Memory B cell (primary cell): ENCODE data around the gene LYL1.

ENCODE experiments used
- ATAC-seq: fragments of 150-1000 bp; cut with Tn5 transposase; 2 replicates; pipeline ENCODE4 v1.10.0; 2021; ENCODE audit warnings: low read depth, mild to moderate bottlenecking, moderate library complexity
- DNase-seq, 2 donors: peaks; one replicate each; pipeline ENCODE4 v3.0.0; 2022; ENCODE audit warnings: low spot score in 2 of 2
- H3K27ac Mint-ChIP-seq: one replicate; pipeline ENCODE4 v1.8.0; 2022; ENCODE audit warnings: mild to moderate bottlenecking, moderate library complexity, mixed read lengths
- H3K27me3 Mint-ChIP-seq: one replicate; pipeline ENCODE4 v1.8.0; 2022; ENCODE audit warnings: mixed read lengths
- H3K36me3 Mint-ChIP-seq: one replicate; pipeline ENCODE4 v1.8.0; 2022; ENCODE audit warnings: mild to moderate bottlenecking, mixed read lengths
- H3K4me1 Mint-ChIP-seq: one replicate; pipeline ENCODE4 v1.8.0; 2022; ENCODE audit warnings: mixed read lengths
- H3K4me3 Mint-ChIP-seq: one replicate; pipeline ENCODE4 v1.8.0; 2022; ENCODE audit warnings: mild to moderate bottlenecking, moderate library complexity, mixed read lengths
- H3K9me3 Mint-ChIP-seq: one replicate; pipeline ENCODE4 v1.8.0; 2022; ENCODE audit warnings: mixed read lengths

The LYL1 gene

DNA sequence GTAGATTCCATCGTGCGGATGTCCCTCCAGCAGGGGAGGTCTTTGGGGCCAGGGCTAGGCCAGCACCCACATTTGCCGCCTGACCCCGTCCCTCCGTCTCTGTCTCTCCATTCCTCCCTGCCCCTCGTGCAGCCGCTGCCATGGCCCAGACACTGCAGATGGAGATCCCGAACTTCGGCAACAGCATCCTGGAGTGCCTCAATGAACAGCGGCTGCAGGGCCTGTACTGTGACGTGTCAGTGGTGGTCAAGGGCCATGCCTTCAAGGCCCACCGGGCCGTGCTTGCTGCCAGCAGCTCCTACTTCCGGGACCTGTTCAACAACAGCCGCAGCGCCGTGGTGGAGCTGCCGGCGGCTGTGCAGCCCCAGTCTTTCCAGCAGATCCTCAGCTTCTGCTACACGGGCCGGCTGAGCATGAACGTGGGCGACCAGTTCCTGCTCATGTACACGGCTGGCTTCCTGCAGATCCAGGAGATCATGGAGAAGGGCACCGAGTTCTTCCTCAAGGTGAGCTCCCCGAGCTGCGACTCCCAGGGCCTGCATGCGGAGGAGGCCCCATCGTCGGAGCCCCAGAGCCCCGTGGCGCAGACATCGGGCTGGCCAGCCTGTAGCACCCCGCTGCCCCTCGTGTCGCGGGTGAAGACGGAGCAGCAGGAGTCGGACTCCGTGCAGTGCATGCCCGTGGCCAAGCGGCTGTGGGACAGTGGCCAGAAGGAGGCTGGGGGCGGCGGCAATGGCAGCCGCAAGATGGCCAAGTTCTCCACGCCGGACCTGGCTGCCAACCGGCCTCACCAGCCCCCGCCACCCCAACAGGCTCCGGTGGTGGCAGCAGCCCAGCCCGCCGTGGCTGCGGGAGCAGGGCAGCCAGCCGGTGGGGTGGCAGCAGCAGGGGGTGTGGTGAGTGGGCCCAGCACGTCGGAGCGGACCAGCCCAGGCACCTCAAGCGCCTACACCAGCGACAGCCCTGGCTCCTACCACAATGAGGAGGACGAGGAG, 32.7 kb upstream of the LYL1 start:
- ATAC-seq (no peak), DNase-seq (no peak)
- no peak overlapping the region for H3K4me3 Mint-ChIP-seq
- peaks cover 9% of the 10 kb centered on the region for H3K4me1 Mint-ChIP-seq
- no peak overlapping the region for H3K27ac Mint-ChIP-seq
- H3K27me3 Mint-ChIP-seq, result no peaks in the 10 kb centered on the region
- no peaks in the 10 kb centered on the region for H3K9me3 Mint-ChIP-seq
- H3K36me3 Mint-ChIP-seq, result peaks cover 5% of the 10 kb centered on the region

DNA sequence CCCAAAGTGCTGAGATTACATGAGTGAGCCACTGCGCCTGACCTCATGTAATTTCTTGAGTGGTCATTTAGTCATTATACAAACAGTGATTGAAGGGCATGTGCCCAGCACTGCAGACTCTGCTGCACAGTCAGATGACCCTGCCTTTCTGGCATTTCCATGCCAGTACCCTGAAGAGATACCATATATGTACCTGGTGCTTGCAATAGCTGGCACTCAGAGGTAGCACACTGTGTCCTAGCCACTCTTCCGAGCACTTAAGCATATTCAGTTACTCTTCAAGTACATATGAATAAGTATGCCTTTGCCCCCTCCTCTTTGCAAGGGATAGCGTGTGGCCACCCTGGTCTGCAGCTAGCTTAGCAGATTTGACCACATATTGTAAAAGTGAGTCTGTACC, 32.0 kb upstream of the LYL1 start:
- Mint-ChIP-seq H3K36me3 (peaks cover 5% of the 10 kb centered on the region), H3K27ac (no peak overlapping the region)

DNA sequence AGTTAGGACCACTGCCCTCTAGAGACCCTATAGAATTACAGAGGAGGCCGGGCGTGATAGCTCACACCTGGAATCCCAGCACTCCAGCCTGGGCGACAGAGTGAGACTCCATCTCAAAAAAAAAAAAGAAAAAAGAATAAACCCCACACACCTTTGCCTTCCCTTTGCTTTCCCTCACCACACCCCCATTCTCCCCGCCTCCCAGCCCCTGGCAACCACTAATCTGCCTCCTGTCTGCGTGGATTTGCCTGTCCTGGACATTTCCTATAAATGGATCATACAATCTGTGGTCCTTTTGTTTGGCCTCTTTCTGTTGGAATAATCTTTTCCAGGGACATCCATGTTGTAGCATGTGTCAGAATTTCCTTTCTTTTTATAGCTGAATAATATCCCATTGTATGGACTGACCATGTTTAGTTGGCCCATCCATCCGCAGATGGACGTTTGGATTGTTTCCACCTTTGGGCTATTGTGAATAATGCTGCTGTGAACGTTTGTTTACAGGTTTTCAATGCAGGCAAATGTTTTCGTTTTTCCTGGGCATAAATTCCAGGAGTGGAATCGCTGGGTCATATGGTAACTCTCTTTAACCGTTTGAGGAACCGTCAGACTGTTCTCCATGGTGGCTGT, 30.7 kb upstream of the LYL1 start:
- Mint-ChIP-seq H3K36me3 (peaks cover 5% of the 10 kb centered on the region), H3K9me3 (no peaks in the 10 kb centered on the region), H3K4me3 (no peak overlapping the region), H3K4me1 (peaks cover 9% of the 10 kb centered on the region), H3K27ac (peak overlapping the region; percentile 69), H3K27me3 (no peaks in the 10 kb centered on the region)
- DNase-seq, result no peak
- ATAC-seq, result no peak

More for the DNA sequence above, 32.0 kb upstream of the LYL1 start:
- Mint-ChIP-seq H3K4me3 (no peak overlapping the region), H3K9me3 (no peaks in the 10 kb centered on the region), H3K4me1 (peaks cover 9% of the 10 kb centered on the region), H3K27me3 (no peaks in the 10 kb centered on the region)
- ATAC-seq (no peak), DNase-seq (no peak)

DNA sequence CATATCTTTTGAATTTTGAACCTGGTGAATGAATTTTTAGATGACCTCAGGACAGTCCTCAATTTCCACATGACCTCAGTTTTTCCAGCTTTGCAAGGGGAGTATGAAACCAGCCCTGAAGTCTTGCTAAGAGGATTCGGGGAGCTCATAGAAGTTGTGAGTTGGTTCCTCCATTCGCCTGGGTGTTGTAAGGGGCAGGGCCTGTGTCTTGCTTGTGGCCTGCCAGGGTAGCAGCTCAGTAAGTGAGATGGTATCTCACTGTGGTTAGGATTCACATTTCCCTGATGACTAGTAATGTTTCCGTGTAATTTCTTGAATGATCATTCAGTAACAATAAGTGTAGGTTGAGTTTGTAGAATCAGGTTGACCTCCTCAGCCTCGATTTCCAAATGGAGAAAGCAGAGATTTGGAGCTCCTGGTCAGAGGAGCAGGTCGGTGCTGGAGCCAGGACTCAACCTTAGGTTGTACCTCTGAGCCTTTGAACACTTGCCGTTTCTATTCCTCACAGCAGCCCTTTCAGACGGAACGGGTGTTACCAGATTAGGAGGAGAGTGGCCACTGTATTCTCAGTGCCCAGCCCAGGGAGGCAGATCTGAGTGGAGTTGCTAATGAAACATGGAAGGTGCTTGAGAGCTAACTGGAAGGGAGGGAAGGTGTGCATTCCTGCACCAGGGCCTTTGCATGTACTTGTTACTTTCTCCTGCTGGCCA, 30.0 kb upstream of the LYL1 start:
- no peak for DNase-seq
- Mint-ChIP-seq H3K4me3 (no peak overlapping the region), H3K9me3 (no peaks in the 10 kb centered on the region)

DNA sequence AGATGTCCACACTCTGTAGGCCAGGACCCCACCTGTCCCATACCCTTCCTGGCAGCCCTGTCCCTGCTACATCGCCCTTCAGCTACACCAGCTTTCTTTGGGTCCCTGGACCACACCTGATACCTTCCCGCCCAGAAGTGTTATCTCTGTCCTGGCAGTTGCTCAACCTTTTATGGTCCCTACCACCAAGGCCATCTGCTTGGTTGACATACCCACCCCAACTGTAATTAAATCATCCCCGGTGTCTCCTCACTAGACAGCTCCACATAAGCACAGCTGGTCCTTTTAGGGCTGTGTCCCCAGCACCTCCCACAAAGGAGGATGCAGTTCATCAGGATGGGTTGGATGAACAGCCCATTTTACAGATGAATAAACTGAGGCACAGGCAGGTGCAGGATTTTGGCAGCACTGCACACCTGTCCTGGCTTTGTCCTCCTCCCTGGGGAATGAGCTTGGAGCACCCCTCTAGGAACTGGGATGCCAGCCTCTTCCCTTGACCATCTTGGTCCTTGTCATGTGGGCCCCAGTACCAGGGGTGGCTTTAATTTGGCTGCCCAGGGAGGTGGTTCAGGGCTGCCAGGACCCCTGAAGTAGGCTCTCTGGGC, 28.3 kb upstream of the LYL1 start:
- H3K4me1 Mint-ChIP-seq, result peaks cover 9% of the 10 kb centered on the region
- no peak overlapping the region for H3K27ac Mint-ChIP-seq
- no peak overlapping the region for H3K4me3 Mint-ChIP-seq
- H3K9me3 Mint-ChIP-seq, result no peaks in the 10 kb centered on the region
- ATAC-seq (no peak), DNase-seq (no peak)
- H3K36me3 Mint-ChIP-seq, result peaks cover 2% of the 10 kb centered on the region
- H3K27me3 Mint-ChIP-seq, result no peaks in the 10 kb centered on the region

More for the DNA sequence above, 30.0 kb upstream of the LYL1 start:
- no peaks in the 10 kb centered on the region for H3K27me3 Mint-ChIP-seq
- peak overlapping the region; percentile 69 for H3K27ac Mint-ChIP-seq
- H3K4me1 Mint-ChIP-seq, result peaks cover 9% of the 10 kb centered on the region
- no peak for ATAC-seq
- H3K36me3 Mint-ChIP-seq, result peaks cover 5% of the 10 kb centered on the region

DNA sequence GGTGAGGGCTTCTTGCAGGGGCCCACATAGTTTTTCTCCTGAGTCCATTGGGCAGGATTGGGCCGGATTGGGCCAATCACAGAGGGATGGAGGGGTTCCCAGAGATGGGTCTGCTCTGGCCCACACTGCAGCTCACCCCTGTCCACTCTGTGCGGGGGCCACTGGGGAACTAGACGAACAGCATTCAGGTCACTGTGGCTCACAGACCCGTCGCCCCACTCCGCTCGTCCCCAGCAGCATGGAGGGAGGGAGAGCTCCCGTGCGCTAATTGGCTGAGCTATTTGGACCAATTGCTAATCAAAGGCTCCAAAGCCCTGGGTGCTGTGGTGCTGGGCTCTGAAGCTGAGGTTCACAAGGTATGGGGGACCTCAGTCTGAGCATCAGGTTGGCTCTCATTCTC, 26.7 kb upstream of the LYL1 start:
- Mint-ChIP-seq H3K27me3 (no peaks in the 10 kb centered on the region), H3K4me1 (peaks cover 9% of the 10 kb centered on the region), H3K27ac (no peak overlapping the region), H3K36me3 (peaks cover 2% of the 10 kb centered on the region), H3K9me3 (no peaks in the 10 kb centered on the region), H3K4me3 (no peak overlapping the region)
- ATAC-seq (no peak), DNase-seq (no peak)

DNA sequence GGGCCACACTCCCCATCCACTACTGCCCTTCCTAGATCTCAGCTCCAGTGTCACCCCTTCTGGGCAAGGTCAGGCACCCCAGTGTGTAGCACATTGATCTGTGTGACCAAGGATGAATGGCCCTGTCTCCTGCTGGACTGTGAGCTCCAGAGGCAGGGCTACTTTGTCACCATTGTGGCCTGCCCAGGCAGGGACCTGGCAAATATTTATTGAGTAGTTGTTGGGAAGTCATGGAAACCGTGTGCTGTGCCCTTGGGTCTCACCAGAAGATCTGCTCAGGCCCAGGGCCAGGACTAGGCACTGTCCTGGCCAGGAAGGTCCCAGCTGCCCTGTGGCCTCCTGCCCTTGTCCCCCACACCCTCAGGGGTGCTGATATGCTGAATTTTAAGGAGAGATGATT, 25.9 kb upstream of the LYL1 start:
- Mint-ChIP-seq H3K27me3 (no peaks in the 10 kb centered on the region), H3K36me3 (peaks cover 2% of the 10 kb centered on the region), H3K27ac (no peak overlapping the region), H3K4me3 (no peak overlapping the region), H3K4me1 (peaks cover 9% of the 10 kb centered on the region), H3K9me3 (no peaks in the 10 kb centered on the region)
- DNase-seq (no peak), ATAC-seq (no peak)

DNA sequence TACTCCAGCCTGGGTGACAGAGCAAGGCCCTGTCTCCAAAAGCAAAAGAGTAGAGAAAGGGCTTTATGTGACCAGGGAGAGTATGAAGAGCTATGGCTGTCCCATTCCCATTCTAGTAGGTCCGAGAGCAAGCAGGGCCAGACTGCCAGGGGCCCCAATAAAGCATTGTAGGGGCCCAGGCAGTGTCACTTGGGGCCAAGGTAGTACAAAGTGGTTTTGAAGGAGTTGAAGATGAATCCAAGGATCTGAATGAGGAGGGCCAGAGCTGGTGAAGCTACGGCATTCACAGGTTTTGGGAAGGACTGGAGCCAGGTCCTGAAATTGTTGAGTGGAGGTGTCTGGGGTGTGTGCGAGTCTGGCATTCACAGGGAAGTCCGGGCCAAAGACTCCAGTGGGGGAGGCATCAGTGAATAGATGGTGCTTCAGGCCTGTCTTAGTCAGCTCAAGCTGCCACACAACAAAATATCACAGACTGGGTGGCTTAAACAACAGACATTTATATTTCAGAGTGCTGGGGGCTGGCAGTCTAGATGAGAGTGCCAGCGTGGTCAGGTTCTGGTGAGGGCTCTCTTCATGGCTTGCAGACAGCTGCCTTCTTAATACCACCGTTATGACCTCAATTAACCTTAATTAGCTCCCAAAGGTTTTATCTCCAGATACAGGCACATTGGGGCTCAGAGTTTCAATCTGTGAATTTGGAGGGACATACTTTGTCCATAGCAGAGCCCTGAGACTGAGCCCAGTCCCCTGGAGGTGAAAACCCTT, 25.3 kb upstream of the LYL1 start:
- peaks cover 12% of the 10 kb centered on the region for H3K4me1 Mint-ChIP-seq
- H3K27me3 Mint-ChIP-seq, result no peaks in the 10 kb centered on the region
- DNase-seq, result no peak
- peak overlapping the region; percentile 65 for H3K27ac Mint-ChIP-seq
- no peak for ATAC-seq
- no peak overlapping the region for H3K4me3 Mint-ChIP-seq
- H3K9me3 Mint-ChIP-seq, result no peaks in the 10 kb centered on the region
- H3K36me3 Mint-ChIP-seq, result peaks cover 2% of the 10 kb centered on the region

DNA sequence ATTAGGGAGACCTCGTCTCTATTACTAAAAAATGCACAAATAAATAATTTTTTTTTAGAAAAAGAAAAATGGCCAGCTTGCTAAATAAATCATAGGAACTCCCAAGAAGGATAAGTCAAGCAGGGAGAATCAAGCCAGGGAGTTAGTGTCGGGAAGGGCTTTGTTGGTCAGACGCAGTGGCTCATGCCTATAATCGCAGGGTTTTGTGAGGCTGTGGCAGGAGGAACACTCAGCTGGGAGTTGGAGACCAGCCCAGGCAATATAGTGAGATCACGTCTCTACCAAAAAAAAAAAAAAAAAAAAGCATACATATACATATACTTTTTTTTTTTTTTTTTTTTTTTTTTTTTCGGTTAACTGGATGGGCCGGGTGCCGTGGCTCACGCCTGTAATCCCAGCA, 24.4 kb upstream of the LYL1 start:
- H3K36me3 Mint-ChIP-seq, result peaks cover 2% of the 10 kb centered on the region
- H3K9me3 Mint-ChIP-seq, result no peaks in the 10 kb centered on the region
- H3K4me1 Mint-ChIP-seq, result peaks cover 14% of the 10 kb centered on the region
- H3K27me3 Mint-ChIP-seq, result no peaks in the 10 kb centered on the region
- ATAC-seq (no peak), DNase-seq (no peak)
- no peak overlapping the region for H3K27ac Mint-ChIP-seq
- H3K4me3 Mint-ChIP-seq, result no peak overlapping the region

DNA sequence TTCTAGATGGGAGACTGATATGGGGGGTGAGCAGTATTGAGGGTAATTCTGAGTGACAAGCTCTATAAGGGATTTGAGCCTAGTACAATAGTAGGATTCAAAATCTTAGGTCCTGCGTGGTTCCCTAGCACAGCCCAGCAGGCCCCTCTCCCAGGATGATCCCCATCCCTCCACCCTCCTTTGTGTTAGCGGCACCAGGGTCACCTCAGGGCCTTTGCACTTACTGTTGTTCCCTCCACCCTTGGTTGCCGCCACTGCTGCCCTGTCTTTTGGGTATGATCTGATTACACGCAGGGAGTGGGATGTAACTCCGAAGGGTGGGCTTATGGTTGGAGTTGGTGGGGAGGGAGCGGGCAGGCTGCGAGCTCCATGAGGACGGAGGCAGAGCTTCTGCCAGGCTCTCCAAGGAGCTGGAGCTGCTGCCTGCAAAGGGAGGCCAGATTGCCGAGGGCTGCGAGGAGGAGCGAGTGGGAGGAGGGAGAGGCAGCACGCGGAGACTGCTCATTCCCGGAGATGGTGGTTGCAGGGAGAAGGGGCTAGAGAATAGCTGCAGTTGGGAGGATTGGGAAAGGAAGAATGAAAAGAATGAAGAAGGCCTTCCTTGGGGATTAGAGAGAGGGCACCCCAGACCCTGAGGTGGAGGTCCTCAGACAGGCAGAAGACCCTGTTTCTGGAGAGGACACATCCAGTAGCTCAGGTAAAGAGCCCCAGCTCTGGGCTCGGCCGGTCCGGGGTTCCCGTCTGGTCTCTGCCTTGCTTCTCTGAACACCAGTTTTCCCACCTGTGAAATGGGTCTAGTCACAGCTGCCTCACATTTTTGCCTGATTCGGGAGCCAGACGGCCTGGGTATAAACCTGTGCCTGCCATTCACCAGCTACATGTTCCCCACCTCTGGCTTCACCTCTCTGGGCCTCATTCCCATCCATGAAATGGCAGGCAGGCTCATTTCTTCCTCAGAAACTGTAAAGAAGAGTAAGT, 20.6 kb upstream of the LYL1 start:
- no peak overlapping the region for H3K27ac Mint-ChIP-seq
- H3K4me1 Mint-ChIP-seq, result peaks cover 24% of the 10 kb centered on the region
- H3K4me3 Mint-ChIP-seq, result no peak overlapping the region
- no peaks in the 10 kb centered on the region for H3K9me3 Mint-ChIP-seq
- DNase-seq, result no peak
- no peaks in the 10 kb centered on the region for H3K27me3 Mint-ChIP-seq
- no peaks in the 10 kb centered on the region for H3K36me3 Mint-ChIP-seq
- no peak for ATAC-seq

DNA sequence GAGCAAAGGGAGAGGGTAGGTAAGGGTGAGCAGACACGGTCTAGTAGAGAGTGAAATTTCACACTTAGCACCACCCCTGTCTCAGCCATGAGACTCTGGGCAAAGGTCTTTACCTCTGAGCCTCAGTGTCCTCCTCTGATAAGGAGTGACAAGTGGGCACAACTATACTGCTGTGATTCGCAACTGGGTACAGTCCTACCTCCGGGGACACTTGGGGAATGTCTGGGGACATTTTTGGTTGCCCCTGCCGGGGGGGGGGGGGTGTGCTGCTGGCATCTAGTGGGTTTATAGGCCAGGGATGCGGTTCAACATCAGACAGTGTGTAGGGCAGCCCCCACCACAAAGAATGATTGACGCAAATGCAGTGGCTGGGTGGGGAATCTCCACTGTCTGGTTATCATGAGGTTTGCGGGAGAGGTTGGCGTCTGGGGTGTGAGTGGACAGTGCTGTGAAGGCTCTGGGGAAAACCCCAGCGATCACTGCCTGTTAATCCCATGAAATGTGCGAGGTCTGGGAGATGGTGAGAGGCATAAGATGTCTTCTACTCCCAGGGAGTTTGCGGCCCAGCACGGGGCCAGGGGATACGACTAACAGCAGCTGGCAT, 19.7 kb upstream of the LYL1 start:
- no peak for ATAC-seq
- peak overlapping the region; percentile 19 for H3K27ac Mint-ChIP-seq
- H3K9me3 Mint-ChIP-seq, result no peaks in the 10 kb centered on the region
- peaks cover 26% of the 10 kb centered on the region for H3K4me1 Mint-ChIP-seq
- no peaks in the 10 kb centered on the region for H3K27me3 Mint-ChIP-seq
- DNase-seq, result no peak
- H3K36me3 Mint-ChIP-seq, result no peaks in the 10 kb centered on the region
- H3K4me3 Mint-ChIP-seq, result peak overlapping the region; percentile 15

DNA sequence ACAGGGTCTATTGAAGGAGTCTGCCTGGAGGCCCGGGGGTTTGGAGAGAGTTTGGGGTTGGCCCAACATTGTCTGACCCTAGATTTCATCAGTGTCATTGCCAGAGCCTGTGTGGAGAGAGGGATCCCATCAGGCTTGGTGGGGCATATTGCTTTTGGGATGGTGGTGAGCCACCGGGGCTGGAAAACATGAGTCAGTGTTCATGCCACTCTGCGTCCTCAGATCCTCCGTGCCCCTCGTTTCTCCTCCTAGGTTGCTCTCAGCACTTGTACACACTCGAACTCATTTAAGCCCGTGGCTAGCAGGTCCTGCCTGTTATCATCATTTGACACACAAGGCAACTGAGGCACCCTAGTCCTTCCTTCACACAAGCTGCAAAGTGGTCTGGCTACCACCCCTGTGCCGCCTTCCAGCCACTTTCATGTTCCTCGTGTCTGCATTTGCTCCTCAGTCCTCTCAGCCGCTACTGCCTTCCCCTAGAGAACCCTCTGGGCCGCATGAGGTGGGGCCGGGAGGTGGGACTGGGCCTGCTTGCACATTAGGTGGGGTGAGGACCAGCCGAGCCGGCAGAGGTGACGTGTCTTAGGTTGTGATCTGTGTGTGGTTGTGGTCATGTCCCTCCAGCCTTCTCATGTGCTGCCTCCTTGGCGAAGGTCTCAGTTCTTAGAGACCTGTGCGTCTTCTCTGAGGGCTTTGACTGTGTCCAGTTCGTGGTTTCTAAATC, 19.1 kb upstream of the LYL1 start:
- peaks cover 27% of the 10 kb centered on the region for H3K4me1 Mint-ChIP-seq
- H3K4me3 Mint-ChIP-seq, result peak overlapping the region; percentile 15
- H3K36me3 Mint-ChIP-seq, result no peaks in the 10 kb centered on the region
- no peak for DNase-seq
- no peaks in the 10 kb centered on the region for H3K9me3 Mint-ChIP-seq
- no peaks in the 10 kb centered on the region for H3K27me3 Mint-ChIP-seq
- ATAC-seq, result no peak
- H3K27ac Mint-ChIP-seq, result peak overlapping the region; percentile 19
